OCI-LY7 (cell line): ENCODE results near the gene MORN1. TPM values are rescaled to one million over a fixed set of nuclear protein-coding genes. Genes with fewer than 3 reads are reported as not detected.
A peak's percentile ranks its signal among the peaks of the same experiment; 100 is the strongest.

Source experiments
- BruUV-seq: library from RNA; stranded (reverse); fragments of 400-500 nt; replicated peaks from 2 replicates; lab custom pipeline; 2021; lab: Mats Ljungman, UMichigan
- CTCF ChIA-PET: fragments of 300-600 bp; sonication (Branson Sonifier 250); formaldehyde crosslinking; loops from one replicate; lab custom pipeline; 2022; ENCODE audit warnings: antibody characterized with exemption; ENCODE audit not compliant: unreplicated experiment; lab: Charles Lee
- POLR2A ChIA-PET: fragments of 300-600 bp; sonication (Branson Sonifier 250); formaldehyde crosslinking; loops from one replicate; lab custom pipeline; 2022; ENCODE audit warnings: antibody characterized with exemption; lab: Charles Lee
- DNase-seq: peaks from one replicate; pipeline ENCODE4 v3.0.0-alpha.2; 2015; ENCODE audit warnings: low spot score
- H2AFZ ChIP-seq: fragments of 200-600 bp; sonication (generic), shearing (Covaris generic); 2 replicates; pipeline ENCODE4 v1.6.1; 2014; ENCODE audit warnings: mild to moderate bottlenecking, antibody characterized with exemption, low read length, moderate library complexity
- H3K27ac ChIP-seq: fragments of 200-600 bp; sonication (generic); 2 replicates; pipeline ENCODE4 v1.5.1; 2014; ENCODE audit warnings: mixed run types, low read depth, mild to moderate bottlenecking, moderate library complexity, low read length, inconsistent platforms; ENCODE audit not compliant: poor library complexity, severe bottlenecking
- H3K36me3 ChIP-seq: fragments of 200-600 bp; sonication (generic); 2 replicates; pipeline ENCODE4 v1.6.1; 2014; ENCODE audit warnings: mild to moderate bottlenecking, antibody characterized with exemption, low read length, moderate library complexity, mixed read lengths; ENCODE audit not compliant: insufficient read depth
- H3K4me1 ChIP-seq: fragments of 200-600 bp; sonication (generic); 2 replicates; pipeline ENCODE4 v1.5.1; 2014; ENCODE audit warnings: mild to moderate bottlenecking, low read length; ENCODE audit not compliant: insufficient read depth, poor library complexity, severe bottlenecking
- H3K4me2 ChIP-seq: fragments of 200-600 bp; sonication (generic); 2 replicates; pipeline ENCODE4 v1.6.1; 2014; ENCODE audit warnings: mild to moderate bottlenecking, low read length
- H3K4me3 ChIP-seq: fragments of 200-600 bp; sonication (generic); 2 replicates; pipeline ENCODE4 v1.5.1; 2014; ENCODE audit warnings: mild to moderate bottlenecking, low read depth, low read length; ENCODE audit not compliant: poor library complexity, severe bottlenecking
- H3K79me2 ChIP-seq: fragments of 200-600 bp; sonication (generic); 2 replicates; pipeline ENCODE4 v1.6.1; 2016; ENCODE audit warnings: low read depth, mild to moderate bottlenecking, low read length, moderate library complexity, mixed read lengths; ENCODE audit not compliant: insufficient read depth
- H3K9me2 ChIP-seq: fragments of 200-600 bp; sonication (generic); 2 replicates; pipeline ENCODE4 v1.6.1; 2016; ENCODE audit warnings: mild to moderate bottlenecking, low read length, mixed read lengths; ENCODE audit not compliant: insufficient read depth
- H3K9me3 ChIP-seq: fragments of 200-600 bp; sonication (generic); 2 replicates; pipeline ENCODE4 v1.6.1; 2014; ENCODE audit warnings: mild to moderate bottlenecking, mixed run types, low read length, mixed read lengths
- H4K20me1 ChIP-seq: fragments of 200-600 bp; sonication (generic); 2 replicates; pipeline ENCODE4 v1.6.1; 2014; ENCODE audit warnings: mild to moderate bottlenecking, antibody characterized with exemption, low read length, moderate library complexity, mixed read lengths; ENCODE audit not compliant: insufficient read depth
- CTCF ChIP-seq: fragments of 200-600 bp; sonication (generic); conservative IDR thresholded peaks from 2 replicates; pipeline ENCODE4 v1.5.1; 2014; ENCODE audit warnings: mild to moderate bottlenecking, antibody characterized with exemption, low read length, moderate library complexity, mixed read lengths
- EZH2phosphoT487 ChIP-seq: fragments of 200-600 bp; sonication (generic); IDR thresholded peaks from 2 replicates; pipeline ENCODE4 v1.6.1; 2018; ENCODE audit warnings: low read depth, borderline replicate concordance, mild to moderate bottlenecking, mixed run types, antibody characterized with exemption, low read length, moderate library complexity, mixed read lengths
- intact Hi-C: fragments of 100-400 bp; cut with micrococcal nuclease; formaldehyde crosslinking; loops from one replicate; pipeline ENCODE4 v1.10.0; 2022; ENCODE audit not compliant: unreplicated experiment
- total RNA-seq, 2 experiments: library from RNA; depleted of rRNA in 1 of 2; stranded (reverse); fragments of >200 nt in 1 of 2; shearing (Covaris generic) in 1 of 2; gene quantifications; 2 replicates each; pipeline ENCODE4 v1.2.3, GENCODE V29; 2014 to 2022

Gene MORN1
- total RNA-seq, 2 experiments from 2014 or later = 13.1 to 29.7 TPM

GRCh38 chr1:2391931-2392509 lies 666 bp upstream of the MORN1 start:
- intact Hi-C loops = loop anchor here (1.0 kb wide), 2 partner anchors 20 to 156 kb away; partner anchors contain the start of gene PEX10
- Histone ChIP-seq H2AFZ (no peak overlapping the region), H3K36me3 (peaks cover 42% of the 10 kb centered on the region), H3K9me2 (no peaks in the 10 kb centered on the region), H3K4me2 (peak overlapping the region; percentile 96), H3K4me1 (peaks cover 53% of the 10 kb centered on the region), H4K20me1 (peaks cover 5% of the 10 kb centered on the region; the same call in 1 of the 2 replicates), H3K27ac (peak overlapping the region; percentile 42), H3K9me3 (no peaks in the 10 kb centered on the region), H3K79me2 (peaks cover 38% of the 10 kb centered on the region), H3K4me3 (peak overlapping the region; percentile 87)
- POLR2A ChIA-PET = no interaction called here
- no peak for TF ChIP-seq EZH2phosphoT487
- TF ChIP-seq CTCF = no peak
- DNase-seq = peak; percentile 22
- CTCF ChIA-PET = no interaction called here
- no TSS peak for BruUV-seq

GRCh38 chr1:2389644-2390043 lies 1.7 kb downstream of the MORN1 start:
- Histone ChIP-seq H4K20me1 (peaks cover 5% of the 10 kb centered on the region; the same call in 1 of the 2 replicates), H3K79me2 (peaks cover 32% of the 10 kb centered on the region), H3K9me2 (no peaks in the 10 kb centered on the region), H3K36me3 (peaks cover 20% of the 10 kb centered on the region), H3K9me3 (no peaks in the 10 kb centered on the region), H3K27ac (peak overlapping the region; percentile 70), H3K4me1 (peaks cover 53% of the 10 kb centered on the region), H2AFZ (no peak overlapping the region), H3K4me2 (peak overlapping the region; percentile 81), H3K4me3 (peak overlapping the region; percentile 87)
- POLR2A ChIA-PET = interaction anchor here (1.6 kb wide), 1 partner anchor 200 kb away, joined by 5 read pairs; no protein-coding TSS in a partner anchor
- intact Hi-C loops = no loop called here
- CTCF ChIA-PET = no interaction called here
- BruUV-seq = no TSS peak
- TF ChIP-seq CTCF = no peak
- no peak for TF ChIP-seq EZH2phosphoT487
- peak; percentile 35 for DNase-seq
